Measurements from ENCODE around the gene POU6F2. TPM values are rescaled to one million over a fixed set of nuclear protein-coding genes. Genes with fewer than 3 reads are reported as not detected.

POU6F2 gene
- total and polyA plus RNA-seq, 4 donors = 1.1 to 2.0 (median 1.6) TPM

- Histone ChIP-seq H3K9me3 (ENCODE audit: control insufficient read depth, insufficient read depth, low read length) (no peaks in the 10 kb centered on the region), H3K36me3 (ENCODE audit: control insufficient read depth, insufficient read depth, low read length) (no peaks in the 10 kb centered on the region), H3K27ac (ENCODE audit: low read depth, low read length) (no peak overlapping the region), H3K27me3 (ENCODE audit: control insufficient read depth, insufficient read depth, low read length) (no peaks in the 10 kb centered on the region), H3K4me3 (ENCODE audit: low read depth, low read length) (no peak overlapping the region), H3K4me1 (ENCODE audit: control insufficient read depth, insufficient read depth, low read length) (no peaks in the 10 kb centered on the region)
- DNase-seq (ENCODE audit: low read depth in 4 of 6, low spot score in 6 of 6) = no peak
- no CpG with 5 or more reads among the region's 2 CpGs for WGBS (ENCODE audit: insufficient coverage)
These were observed 532.2 kb downstream of the POU6F2 start for GRCh38 chr7:39509912-39510311.

GRCh38 chr7:39510864-39511354 lies 533.2 kb downstream of the POU6F2 start:
- no peak for DNase-seq (ENCODE audit: low read depth in 4 of 6, low spot score in 6 of 6)
- Histone ChIP-seq H3K4me3 (ENCODE audit: low read depth, low read length) (no peak overlapping the region), H3K9me3 (ENCODE audit: control insufficient read depth, insufficient read depth, low read length) (no peaks in the 10 kb centered on the region), H3K36me3 (ENCODE audit: control insufficient read depth, insufficient read depth, low read length) (no peaks in the 10 kb centered on the region), H3K4me1 (ENCODE audit: control insufficient read depth, insufficient read depth, low read length) (no peaks in the 10 kb centered on the region), H3K27ac (ENCODE audit: low read depth, low read length) (no peak overlapping the region), H3K27me3 (ENCODE audit: control insufficient read depth, insufficient read depth, low read length) (no peaks in the 10 kb centered on the region)
- no CpG with 5 or more reads among the region's 3 CpGs for WGBS (ENCODE audit: insufficient coverage)

- no peaks in the 10 kb centered on the region for H3K4me1 ChIP-seq (ENCODE audit: control insufficient read depth, insufficient read depth, low read length)
- H3K36me3 ChIP-seq (ENCODE audit: control insufficient read depth, insufficient read depth, low read length) = no peaks in the 10 kb centered on the region
- H3K4me3 ChIP-seq (ENCODE audit: low read depth, low read length) = no peak overlapping the region
- H3K27ac ChIP-seq (ENCODE audit: low read depth, low read length) = no peak overlapping the region
- WGBS (ENCODE audit: insufficient coverage) = 100% methylated on average over 4 of the region's 8 CpGs
- no peak for DNase-seq (ENCODE audit: low read depth in 4 of 6, low spot score in 6 of 6)
- no peaks in the 10 kb centered on the region for H3K27me3 ChIP-seq (ENCODE audit: control insufficient read depth, insufficient read depth, low read length)
- no peaks in the 10 kb centered on the region for H3K9me3 ChIP-seq (ENCODE audit: control insufficient read depth, insufficient read depth, low read length)
These were observed 538.0 kb downstream of the POU6F2 start for GRCh38 chr7:39515534-39516228.

GRCh38 chr7:39516498-39516897 lies 538.8 kb downstream of the POU6F2 start:
- no peaks in the 10 kb centered on the region for H3K36me3 ChIP-seq (ENCODE audit: control insufficient read depth, insufficient read depth, low read length)
- no peak overlapping the region for H3K27ac ChIP-seq (ENCODE audit: low read depth, low read length)
- H3K9me3 ChIP-seq (ENCODE audit: control insufficient read depth, insufficient read depth, low read length) = no peaks in the 10 kb centered on the region
- H3K4me1 ChIP-seq (ENCODE audit: control insufficient read depth, insufficient read depth, low read length) = no peaks in the 10 kb centered on the region
- H3K27me3 ChIP-seq (ENCODE audit: control insufficient read depth, insufficient read depth, low read length) = no peaks in the 10 kb centered on the region
- peak in 1 of 6 donors; percentile 71 for DNase-seq (ENCODE audit: low read depth in 4 of 6, low spot score in 6 of 6)
- no peak overlapping the region for H3K4me3 ChIP-seq (ENCODE audit: low read depth, low read length)
- WGBS (ENCODE audit: insufficient coverage) = no CpG with 5 or more reads among the region's 7 CpGs

- Histone ChIP-seq H3K27me3 (ENCODE audit: control insufficient read depth, insufficient read depth, low read length) (no peaks in the 10 kb centered on the region), H3K27ac (ENCODE audit: low read depth, low read length) (no peak overlapping the region), H3K9me3 (ENCODE audit: control insufficient read depth, insufficient read depth, low read length) (no peaks in the 10 kb centered on the region), H3K4me1 (ENCODE audit: control insufficient read depth, insufficient read depth, low read length) (no peaks in the 10 kb centered on the region), H3K4me3 (ENCODE audit: low read depth, low read length) (no peak overlapping the region), H3K36me3 (ENCODE audit: control insufficient read depth, insufficient read depth, low read length) (no peaks in the 10 kb centered on the region)
- DNase-seq (ENCODE audit: low read depth in 4 of 6, low spot score in 6 of 6) = no peak
- 66% methylated on average over 3 of the region's 3 CpGs for WGBS (ENCODE audit: insufficient coverage)
These were observed 539.5 kb downstream of the POU6F2 start for GRCh38 chr7:39517240-39517639.

Small RNA genes within 50 kb of the gene (small RNA-seq; reads per million reads assigned to genes)
- 2.6 reads per million, percentile 92 among the genes with 10 or more reads in this experiment for gene SNORA20B (ENCODE audit: low replicate concordance)

Other genes starting within 250 kb of the POU6F2 start
- gene VPS41, start 68.7 kb upstream of the POU6F2 start, total RNA-seq = 10 to 100 TPM; 91.6 to 97.3 TPM
- 10 to 100 TPM; 71.1 to 89.2 TPM for gene VPS41, start 68.7 kb upstream of the POU6F2 start, polyA plus RNA-seq (ENCODE audit: insufficient read length in 2 of 2)

Data from spinal cord (tissue), 10 donors.